GM12892 (cell line): ENCODE data around the gene NRG4.

ENCODE experiments used
- POLR2A ChIP-seq: IDR thresholded peaks from 2 replicates; pipeline ENCODE4 v1.6.1; 2011; ENCODE audit warnings: low read depth, low read length, control low read depth
- POLR2AphosphoS5 ChIP-seq: IDR thresholded peaks from 2 replicates; pipeline ENCODE4 v1.6.1; 2011; ENCODE audit warnings: low read depth, low read length, control low read depth
- TAF1 ChIP-seq: IDR thresholded peaks from 2 replicates; pipeline ENCODE4 v1.6.1; 2011; ENCODE audit warnings: low read depth, mild to moderate bottlenecking, control low read depth, low read length, borderline replicate concordance

DNA sequence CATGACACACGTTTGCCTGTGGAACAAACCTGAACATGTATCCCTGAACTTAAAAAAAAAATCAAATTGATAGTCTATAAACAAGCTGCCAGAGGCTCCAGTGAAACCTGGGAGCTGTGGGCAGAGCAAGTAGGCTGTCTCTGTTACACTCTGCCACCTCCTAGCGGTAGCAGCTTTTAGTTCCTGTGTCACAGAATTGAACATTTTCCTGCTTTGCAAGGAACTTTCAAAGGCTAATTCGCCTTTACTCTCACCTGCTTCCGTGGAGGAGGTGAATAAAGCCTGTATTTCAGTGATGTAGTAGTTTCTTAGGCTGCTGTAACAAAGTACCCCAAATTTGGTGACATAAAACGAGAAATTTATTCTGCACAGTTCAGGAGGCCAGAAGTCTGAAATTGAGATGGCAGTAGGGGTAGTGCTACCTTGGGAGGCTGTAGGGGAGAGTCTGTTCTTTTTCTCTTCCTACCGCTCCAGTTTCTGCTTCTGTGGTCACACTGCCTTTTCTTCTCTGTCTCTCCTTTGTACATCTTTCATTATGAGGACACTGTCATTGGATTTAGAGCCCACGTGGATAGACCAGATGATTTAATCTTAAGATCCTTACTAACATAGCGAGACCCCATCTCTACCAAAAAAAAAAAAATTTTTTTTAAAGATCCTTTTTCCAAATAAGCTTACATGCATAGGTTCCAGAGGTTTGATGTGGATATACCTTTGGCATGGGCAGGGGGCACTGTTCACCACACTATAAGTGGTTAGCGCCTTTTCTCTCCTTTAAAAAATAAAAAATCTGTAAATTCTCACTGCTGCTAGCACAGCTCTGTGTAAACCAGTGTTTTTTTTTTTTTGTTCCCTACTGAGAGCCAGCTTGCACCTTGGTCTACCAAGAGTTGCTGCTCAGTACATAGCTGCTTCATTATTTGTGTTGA lies 83.3 kb downstream of the NRG4 start:
- no peak for TF ChIP-seq POLR2A
- TF ChIP-seq POLR2AphosphoS5, result no peak
- no peak for TF ChIP-seq TAF1
